ENCODE results near the gene RFX3. TPM values are rescaled to one million over a fixed set of nuclear protein-coding genes. Genes with fewer than 3 reads are reported as not detected.

RFX3 gene
- total and polyA plus RNA-seq, 4 donors, result 0.30 to 4.6 (median 1.5) TPM

DNA sequence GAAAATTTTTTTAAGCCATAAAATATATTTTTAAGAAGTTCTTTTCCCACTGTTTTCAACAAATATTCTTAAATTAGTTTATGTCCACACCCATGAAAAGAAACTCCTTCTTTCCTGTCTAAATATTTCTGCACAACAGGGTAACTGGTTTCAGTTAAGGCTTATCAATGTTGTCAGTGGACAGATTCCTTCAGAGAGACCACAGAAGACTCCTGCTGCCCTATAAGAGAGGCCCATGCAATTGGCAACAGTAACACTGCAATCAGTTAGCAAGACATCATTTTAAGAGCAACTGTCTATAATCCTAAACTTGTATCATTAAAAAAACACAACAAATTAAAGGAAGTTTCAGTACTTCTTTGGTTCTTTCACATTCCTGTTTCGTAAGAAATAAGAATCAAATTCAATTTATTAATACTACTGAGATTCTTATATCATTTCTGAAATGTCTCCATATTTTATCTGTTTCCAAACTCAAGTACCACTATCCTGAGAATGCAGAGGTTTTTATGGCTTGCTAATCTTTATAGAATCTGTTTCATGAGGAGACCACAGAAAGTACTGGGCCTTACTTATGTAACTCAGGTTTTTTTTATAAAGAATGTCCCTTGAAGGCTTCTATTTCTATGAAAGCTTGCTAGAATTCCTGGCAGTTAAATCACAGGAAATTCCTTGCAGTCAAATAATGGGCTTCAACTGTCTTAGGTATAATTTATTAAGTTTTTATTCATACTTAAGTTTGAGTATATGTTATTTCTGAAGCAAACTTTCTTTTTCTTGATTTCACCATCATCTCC, 240.2 kb downstream of the RFX3 start:
- H3K27me3 ChIP-seq (ENCODE audit: control insufficient read depth in 4 of 4, insufficient read depth in 4 of 4, low read length in 3 of 4), result no peaks in the 10 kb centered on the region
- DNase-seq (ENCODE audit: low spot score), result no peak
- H3K4me1 ChIP-seq (ENCODE audit: control insufficient read depth in 4 of 4, insufficient read depth in 4 of 4, low read length in 3 of 4), result no peaks in the 10 kb centered on the region
- peaks cover 0 to 4% (median 0%) of the 10 kb centered on the region in 4 donors for H3K9me3 ChIP-seq (ENCODE audit: control insufficient read depth in 4 of 4, low read length in 3 of 4)
- WGBS, result 96% methylated on average over 1 of the region's 1 CpG
- no peak for TF ChIP-seq TAF1 (conservative IDR thresholded peaks at IDR 0.05)
- TF ChIP-seq HNF4A (conservative IDR thresholded peaks at IDR 0.05), result no peak
- TF ChIP-seq, protein P1, sequence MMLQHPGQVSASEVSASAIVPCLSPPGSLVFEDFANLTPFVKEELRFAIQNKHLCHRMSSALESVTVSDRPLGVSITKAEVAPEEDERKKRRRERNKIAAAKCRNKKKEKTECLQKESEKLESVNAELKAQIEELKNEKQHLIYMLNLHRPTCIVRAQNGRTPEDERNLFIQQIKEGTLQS (IDR thresholded peaks at IDR 0.05), result no peak
- no peak for TF ChIP-seq FOXA2 (IDR thresholded peaks at IDR 0.05)
- no peak for TF ChIP-seq YY1 (IDR thresholded peaks at IDR 0.05)
- no peak for TF ChIP-seq GABPA (IDR thresholded peaks at IDR 0.05 in 1 of 2, conservative IDR thresholded peaks at IDR 0.05 in 1 of 2)
- TF ChIP-seq MAX (IDR thresholded peaks at IDR 0.05), result no peak
- TF ChIP-seq ZBTB33 (IDR thresholded peaks at IDR 0.05), result no peak
- H3K9ac ChIP-seq (ENCODE audit: low read depth in 1 of 2, low read length in 2 of 2), result no peak overlapping the region
- no peak overlapping the region for H3K4me3 ChIP-seq (ENCODE audit: low read depth in 1 of 3, low read length in 3 of 3)
- peaks cover 0 to 3% (median 0%) of the 10 kb centered on the region in 4 donors for H3K36me3 ChIP-seq (ENCODE audit: control insufficient read depth in 4 of 4, insufficient read depth in 3 of 4, low read depth in 1 of 4, low read length in 3 of 4)
- H3K27ac ChIP-seq (ENCODE audit: low read depth in 1 of 2, low read length in 2 of 2), result no peak overlapping the region

DNA sequence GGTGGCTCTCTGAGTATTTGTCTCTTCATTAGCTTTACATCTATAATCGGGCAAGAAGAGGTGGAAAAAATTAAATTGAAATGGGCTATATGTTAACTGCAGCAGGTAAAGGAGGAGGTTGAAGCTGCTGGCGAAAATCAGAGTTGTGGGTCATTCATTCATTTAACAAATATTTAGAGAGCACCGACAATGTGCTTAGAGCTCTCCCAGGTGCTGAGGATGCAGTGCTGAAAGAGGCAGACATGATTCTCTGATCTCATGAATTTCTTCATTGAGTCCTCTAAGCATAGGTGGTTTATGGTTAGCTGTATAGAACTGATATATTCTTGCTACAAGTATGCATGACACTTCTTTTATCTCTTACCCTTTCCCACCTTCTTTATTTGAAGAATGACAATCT, 243.4 kb downstream of the RFX3 start:
- Histone ChIP-seq H3K27me3 (ENCODE audit: control insufficient read depth in 4 of 4, insufficient read depth in 4 of 4, low read length in 3 of 4) (no peaks in the 10 kb centered on the region), H3K36me3 (ENCODE audit: control insufficient read depth in 4 of 4, insufficient read depth in 3 of 4, low read depth in 1 of 4, low read length in 3 of 4) (peaks cover 0 to 1% (median 0%) of the 10 kb centered on the region in 4 donors), H3K9me3 (ENCODE audit: control insufficient read depth in 4 of 4, low read length in 3 of 4) (no peaks in the 10 kb centered on the region), H3K4me3 (ENCODE audit: low read depth in 1 of 3, low read length in 3 of 3) (no peak overlapping the region), H3K4me1 (ENCODE audit: control insufficient read depth in 4 of 4, insufficient read depth in 4 of 4, low read length in 3 of 4) (no peaks in the 10 kb centered on the region), H3K9ac (ENCODE audit: low read depth in 1 of 2, low read length in 2 of 2) (no peak overlapping the region), H3K27ac (ENCODE audit: low read depth in 1 of 2, low read length in 2 of 2) (no peak overlapping the region)
- 91% methylated on average over 3 of the region's 3 CpGs for WGBS
- no peak for TF ChIP-seq MAX (IDR thresholded peaks at IDR 0.05)
- TF ChIP-seq RXRA (IDR thresholded peaks at IDR 0.05), result no peak
- no peak for TF ChIP-seq NR2F2 (IDR thresholded peaks at IDR 0.05)
- TF ChIP-seq HNF4A (conservative IDR thresholded peaks at IDR 0.05), result no peak
- no peak for TF ChIP-seq TAF1 (conservative IDR thresholded peaks at IDR 0.05)
- TF ChIP-seq, protein P2, sequence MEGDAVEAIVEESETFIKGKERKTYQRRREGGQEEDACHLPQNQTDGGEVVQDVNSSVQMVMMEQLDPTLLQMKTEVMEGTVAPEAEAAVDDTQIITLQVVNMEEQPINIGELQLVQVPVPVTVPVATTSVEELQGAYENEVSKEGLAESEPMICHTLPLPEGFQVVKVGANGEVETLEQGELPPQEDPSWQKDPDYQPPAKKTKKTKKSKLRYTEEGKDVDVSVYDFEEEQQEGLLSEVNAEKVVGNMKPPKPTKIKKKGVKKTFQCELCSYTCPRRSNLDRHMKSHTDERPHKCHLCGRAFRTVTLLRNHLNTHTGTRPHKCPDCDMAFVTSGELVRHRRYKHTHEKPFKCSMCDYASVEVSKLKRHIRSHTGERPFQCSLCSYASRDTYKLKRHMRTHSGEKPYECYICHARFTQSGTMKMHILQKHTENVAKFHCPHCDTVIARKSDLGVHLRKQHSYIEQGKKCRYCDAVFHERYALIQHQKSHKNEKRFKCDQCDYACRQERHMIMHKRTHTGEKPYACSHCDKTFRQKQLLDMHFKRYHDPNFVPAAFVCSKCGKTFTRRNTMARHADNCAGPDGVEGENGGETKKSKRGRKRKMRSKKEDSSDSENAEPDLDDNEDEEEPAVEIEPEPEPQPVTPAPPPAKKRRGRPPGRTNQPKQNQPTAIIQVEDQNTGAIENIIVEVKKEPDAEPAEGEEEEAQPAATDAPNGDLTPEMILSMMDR (IDR thresholded peaks at IDR 0.05; ENCODE audit: low read depth, low read length, missing input control), result no peak
- TF ChIP-seq HNF4G (IDR thresholded peaks at IDR 0.05), result no peak
- no peak for TF ChIP-seq YY1 (IDR thresholded peaks at IDR 0.05)
- TF ChIP-seq FOXA1 (IDR thresholded peaks at IDR 0.05), result no peak
- DNase-seq (ENCODE audit: low spot score), result no peak

Data from liver (tissue), 9 donors.